PFSK-1 (cell line): Measurements from ENCODE around the gene SLC6A11.

ENCODE experiments used
- FOXP2 ChIP-seq: optimal IDR thresholded peaks from 2 replicates; pipeline ENCODE3; 2011; ENCODE audit warnings: borderline replicate concordance, control low read depth, inconsistent platforms; ENCODE audit not compliant: insufficient read depth; ENCODE audit errors: extremely low read length, extremely low read depth
- POLR2AphosphoS5 ChIP-seq: IDR thresholded peaks from 2 replicates; pipeline ENCODE4 v1.6.1; 2012; ENCODE audit warnings: low read depth, mild to moderate bottlenecking, control low read depth, low read length, moderate library complexity
- REST ChIP-seq, 2 experiments: IDR thresholded peaks; 2 replicates each; pipeline versions ENCODE4 v1.6.1 to v1.8.0; 2011 to 2012; ENCODE audit warnings: low read depth in 2 of 2, low read length in 2 of 2, control low read depth in 1 of 2, inconsistent platforms in 1 of 2, mild to moderate bottlenecking in 1 of 2, moderate library complexity in 1 of 2; ENCODE audit not compliant: insufficient read depth in 1 of 2
- SIN3A ChIP-seq: IDR thresholded peaks from 2 replicates; pipeline ENCODE4 v1.6.1; 2012; ENCODE audit warnings: mild to moderate bottlenecking, low read length, moderate library complexity, borderline replicate concordance; ENCODE audit not compliant: insufficient read depth
- TAF1 ChIP-seq: IDR thresholded peaks from 2 replicates; pipeline ENCODE4 v1.6.1; 2012; ENCODE audit warnings: low read length, control low read depth, borderline replicate concordance; ENCODE audit not compliant: insufficient read depth

Gene SLC6A11

GRCh38 chr3:10968401-10968800 lies 152.4 kb downstream of the SLC6A11 start:
- TF ChIP-seq REST (IDR thresholded peaks at IDR 0.05; ENCODE audit: insufficient read depth in 1 of 2, low read depth in 2 of 2, low read length in 2 of 2), result no peak
- TF ChIP-seq FOXP2, result no peak
- no peak for TF ChIP-seq POLR2AphosphoS5
- no peak for TF ChIP-seq SIN3A
- no peak for TF ChIP-seq TAF1

- no peak for TF ChIP-seq SIN3A
- TF ChIP-seq POLR2AphosphoS5, result no peak
- TF ChIP-seq FOXP2, result no peak
- no peak for TF ChIP-seq REST (IDR thresholded peaks at IDR 0.05; ENCODE audit: insufficient read depth in 1 of 2, low read depth in 2 of 2, low read length in 2 of 2)
- TF ChIP-seq TAF1, result no peak
Observed at GRCh38 chr3:10970306-10970960, 154.4 kb downstream of the SLC6A11 start.

GRCh38 chr3:10972072-10972782 lies 156.2 kb downstream of the SLC6A11 start:
- TF ChIP-seq FOXP2, result no peak
- no peak for TF ChIP-seq REST (IDR thresholded peaks at IDR 0.05; ENCODE audit: insufficient read depth in 1 of 2, low read depth in 2 of 2, low read length in 2 of 2)
- no peak for TF ChIP-seq POLR2AphosphoS5
- no peak for TF ChIP-seq TAF1

GRCh38 chr3:10973046-10973595 lies 157.1 kb downstream of the SLC6A11 start:
- TF ChIP-seq TAF1 (no peak), FOXP2 (no peak), SIN3A (no peak), REST (IDR thresholded peaks at IDR 0.05; ENCODE audit: insufficient read depth in 1 of 2, low read depth in 2 of 2, low read length in 2 of 2) (no peak), POLR2AphosphoS5 (no peak)
